Subcutaneous preadipocyte (primary cell): ENCODE results near the gene PLPP3. TPM values are rescaled to one million over a fixed set of nuclear protein-coding genes. Genes with fewer than 3 reads are reported as not detected.

Experiments
- small RNA-seq: library from RNA; depleted of rRNA; stranded (forward); fragments of <200 nt; gene quantifications from one replicate; pipeline ENCODE3, GENCODE V24; 2012
- total RNA-seq: library from RNA; depleted of rRNA; stranded (reverse); fragments of >200 nt; gene quantifications from 2 replicates; pipeline ENCODE4 v1.2.3, GENCODE V29; 2012

Gene PLPP3
- 91.5 and 251 TPM in 2 replicates for total RNA-seq

GRCh38 chr1:56578963-56579875 is at the start of gene PLPP3:
Gene PLPP3 (minus strand): TSS chr1:56579563. CDS start chr1:56579016, 547 bp downstream.

Small RNA genes lying within 50 kb of the gene (small RNA-seq; reads per million reads assigned to genes)
- not detected for gene AC099789.1

Other genes with a start within 250 kb of the PLPP3 start
- 0.73 and 2.0 TPM in 2 replicates for gene PRKAA2, start 65.8 kb upstream of the PLPP3 start, total RNA-seq
- gene FYB2, start 239.8 kb upstream of the PLPP3 start, total RNA-seq = not detected in 2 replicates